Activated CD8-positive, alpha-beta memory T cell treated with anti-CD3 and anti-CD28 coated beads, Interleukin-2, amount 50 U/mL, for 24 hours (primary cell): Measurements from ENCODE around the gene PHLDB3.
"Not testable (repeated sequence)": the region's sequence is repeated elsewhere in the genome, so short reads cannot be mapped to it uniquely, and the experiment has no call there.

Experiments
- DNase-seq: peaks from one replicate; pipeline ENCODE4 v3.0.0-alpha.2; 2020; ENCODE audit errors: extremely low read depth

Gene PHLDB3

DNA sequence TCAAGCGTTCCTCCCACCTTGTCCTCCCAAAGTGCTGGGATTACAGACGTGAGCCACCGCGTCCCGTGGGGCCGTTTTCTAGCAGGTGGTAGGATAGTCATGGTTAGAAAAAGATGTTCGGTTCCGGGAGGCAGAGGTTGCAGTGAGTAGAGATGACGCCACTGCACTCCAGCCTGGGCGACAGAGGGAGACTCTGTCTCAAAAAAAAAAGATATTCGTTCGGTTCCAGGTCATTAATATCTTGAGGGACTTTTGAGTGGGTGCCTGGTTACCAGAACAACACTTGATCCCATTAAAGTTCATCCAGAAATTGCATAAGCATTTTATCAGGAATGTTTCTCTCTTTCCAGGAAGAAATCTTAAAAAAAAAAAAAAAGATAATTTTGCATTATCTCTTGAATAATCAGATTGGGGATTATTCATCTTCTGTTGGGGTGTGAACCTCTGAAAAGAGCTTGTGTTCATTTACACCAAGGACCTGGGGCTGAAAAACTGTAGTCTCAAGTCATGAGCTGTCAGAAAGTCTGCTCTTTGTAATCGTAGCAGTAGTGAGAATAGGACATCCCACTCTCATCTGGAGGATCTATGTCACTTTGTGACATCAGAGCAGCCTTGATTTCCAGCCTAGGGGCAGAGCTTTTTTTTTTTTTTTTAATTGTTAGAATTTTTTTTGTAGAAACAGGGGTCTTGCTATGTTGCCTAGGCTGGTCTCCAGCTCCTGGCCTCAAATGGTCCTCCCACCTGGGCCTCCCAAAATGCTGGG is 23.5 kb upstream of the PHLDB3 start:
- no peak for DNase-seq

DNA sequence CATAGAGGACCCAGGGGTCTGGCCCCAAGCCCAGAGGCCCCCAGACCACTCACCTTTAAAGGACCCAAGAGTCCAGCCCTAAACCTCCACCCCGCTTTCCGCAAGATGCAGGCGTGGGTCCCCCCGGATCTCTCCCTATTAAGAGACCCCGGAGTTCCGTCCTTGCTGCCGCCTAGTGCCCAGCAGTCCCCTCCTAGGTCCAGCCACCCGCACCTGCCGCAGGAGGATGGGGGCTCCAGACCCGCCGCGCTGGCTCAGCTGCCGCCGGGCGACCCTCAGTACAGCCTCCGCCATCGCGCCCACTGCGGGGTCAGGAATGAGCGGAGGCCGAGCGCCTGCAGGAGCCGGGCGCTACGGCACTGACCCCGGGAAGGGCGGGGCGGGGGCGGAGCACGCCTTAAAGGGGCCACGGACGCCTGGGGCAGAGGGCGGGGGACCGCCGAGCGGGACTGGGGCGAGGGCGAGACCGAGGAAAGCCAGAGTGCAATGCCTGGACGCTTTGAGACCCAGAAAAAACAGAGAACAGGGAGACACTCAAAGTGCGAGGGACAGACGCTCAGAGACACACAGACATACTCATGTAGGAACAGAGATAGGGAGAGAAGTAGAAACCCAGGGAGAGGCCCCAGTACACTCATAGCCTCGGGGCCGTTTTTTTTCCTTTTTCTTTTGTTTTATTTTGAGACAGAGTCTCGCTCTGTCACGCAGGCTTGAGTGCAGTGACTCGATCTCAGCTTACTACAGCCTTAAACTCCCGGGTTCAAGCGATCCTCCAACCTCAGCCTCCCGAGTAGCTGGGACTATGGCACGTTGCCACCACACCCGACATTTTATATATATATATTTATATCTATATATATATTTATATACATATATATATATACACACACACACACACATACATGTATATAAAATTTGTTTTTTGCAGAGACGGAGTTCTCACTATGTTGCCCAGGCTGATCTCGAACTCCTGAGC is 22.6 kb upstream of the PHLDB3 start, which contains the start of gene ETHE1:
Gene ETHE1 (minus strand): TSS at position 318 of the 976 bp plus-strand sequence. CDS start 24 bp downstream, at position 294.
- no peak for DNase-seq

DNA sequence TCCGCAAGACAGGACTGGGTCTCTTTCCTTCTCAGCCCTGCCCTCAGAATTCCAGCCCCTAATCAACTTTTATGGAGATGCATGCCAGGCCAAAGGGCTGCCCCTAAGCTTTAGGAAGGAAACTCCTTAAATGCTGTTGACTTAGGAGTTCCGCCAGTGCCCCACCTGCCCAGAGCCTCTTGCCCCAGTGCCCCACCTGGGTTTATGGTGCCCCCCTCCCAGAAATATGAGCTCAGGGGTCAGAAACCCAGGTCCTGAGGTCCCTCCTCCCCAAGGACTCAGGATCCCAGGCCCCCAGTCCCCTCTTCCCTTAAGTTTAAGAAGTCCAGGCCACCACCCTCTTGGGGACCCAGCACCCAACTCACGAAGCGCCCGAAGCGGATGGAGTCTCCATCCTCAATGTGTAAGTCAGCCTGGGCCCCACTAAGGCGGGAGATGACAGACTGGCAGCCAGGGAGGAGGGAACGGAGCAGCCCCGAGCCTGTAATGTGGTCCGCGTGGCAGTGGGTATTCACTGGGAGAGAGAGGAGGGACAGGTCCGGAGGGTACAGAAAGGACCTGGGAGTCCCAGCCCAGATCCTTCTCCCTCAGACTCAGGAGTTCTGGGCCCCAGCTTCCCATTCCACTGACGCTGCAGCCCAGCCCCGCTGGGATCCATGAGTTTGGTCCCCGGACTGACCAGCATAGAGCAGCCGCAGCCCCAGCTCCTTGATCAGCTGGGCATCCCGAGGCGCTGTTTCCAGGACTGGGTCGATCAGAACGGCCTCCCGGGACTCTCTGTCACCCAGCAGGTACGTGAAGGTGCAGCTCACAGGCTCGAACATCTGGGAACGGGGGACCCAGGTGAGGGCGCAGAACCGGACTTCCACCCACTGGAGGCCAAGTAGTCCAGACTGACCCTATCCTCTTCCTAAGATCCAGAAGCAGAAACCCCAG is 21.6 kb upstream of the PHLDB3 start:
- no peak for DNase-seq

DNA sequence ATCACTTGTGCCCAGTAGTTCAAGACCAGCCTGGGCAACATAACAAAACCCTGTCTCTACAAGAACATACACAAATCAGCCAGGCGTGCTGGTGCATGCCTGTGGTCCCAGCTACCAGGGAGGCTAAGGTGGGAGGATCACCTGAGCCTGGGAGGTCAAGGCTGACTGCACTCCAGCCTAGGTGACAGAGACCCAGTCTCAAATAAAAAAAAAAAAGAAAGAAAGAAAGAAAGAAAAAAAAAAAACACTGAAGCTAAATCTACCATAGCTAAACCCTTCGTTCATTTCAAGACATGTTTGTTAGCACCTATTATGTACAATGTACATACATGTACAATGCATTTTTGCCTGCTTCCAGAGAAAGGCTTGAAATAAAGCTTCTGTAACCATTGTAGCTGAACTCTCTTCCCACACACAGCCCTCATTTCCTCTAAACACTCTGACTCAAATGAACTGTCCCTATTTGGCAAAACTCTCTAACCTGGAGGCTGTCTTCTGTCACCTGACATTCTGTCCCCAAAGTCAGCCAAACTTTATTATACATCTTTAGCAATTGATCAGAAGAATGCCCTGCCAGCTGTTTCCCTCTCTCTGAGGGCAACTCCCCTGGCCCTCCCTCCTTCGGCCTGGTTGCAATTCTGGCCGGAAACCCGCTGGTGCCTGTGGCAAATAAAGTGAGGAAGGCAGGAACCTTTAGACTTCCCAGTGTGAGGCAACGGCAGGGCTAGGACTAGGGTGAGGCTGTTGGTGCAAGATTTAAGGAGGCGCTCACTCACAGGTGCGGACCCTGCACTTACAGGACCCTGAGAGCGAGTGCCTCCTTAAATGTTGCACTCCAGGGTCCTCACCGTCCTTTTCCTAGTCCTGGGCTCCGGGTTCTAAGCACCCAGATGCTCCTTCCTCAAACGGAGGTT is 20.6 kb upstream of the PHLDB3 start:
- DNase-seq = no peak

DNA sequence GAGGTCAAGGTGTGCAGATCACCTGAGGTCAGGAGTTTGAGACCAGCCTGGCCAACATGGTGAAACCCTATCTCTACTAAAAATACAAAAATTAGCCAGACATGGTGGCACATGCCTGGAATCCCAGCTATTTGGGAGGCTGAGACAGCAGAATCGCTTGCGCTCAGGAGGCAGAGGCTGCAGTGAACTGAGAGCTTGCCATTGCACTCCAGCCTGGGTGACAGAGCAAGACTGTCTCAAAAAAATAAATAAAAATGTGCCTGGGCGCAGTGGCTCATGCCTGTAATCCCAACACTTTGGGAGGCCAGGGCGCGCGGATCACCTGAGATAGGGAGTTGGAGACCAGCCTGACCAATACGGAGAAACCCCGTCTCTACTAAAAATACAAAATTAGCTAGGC is 19.1 kb upstream of the PHLDB3 start:
- not testable (repeated sequence) for DNase-seq

DNA sequence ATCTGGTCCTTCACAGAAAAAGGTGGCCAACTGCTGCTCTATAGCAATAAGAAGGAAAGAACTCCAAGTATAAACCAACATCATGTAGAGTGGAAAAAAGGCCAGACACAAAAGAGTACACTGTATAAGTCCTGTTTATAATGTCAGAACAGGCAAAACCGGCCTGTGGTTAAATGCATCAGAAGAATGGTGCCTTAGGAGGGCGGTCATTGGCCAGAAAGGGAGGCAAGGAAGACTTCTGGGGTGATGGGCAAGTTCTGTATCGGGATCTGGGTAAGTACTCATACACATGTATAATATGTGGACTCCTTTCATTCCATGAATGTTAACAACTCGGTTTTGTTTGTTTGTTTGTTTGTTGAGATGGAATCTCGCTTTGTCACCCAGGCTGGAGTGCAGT is 18.4 kb upstream of the PHLDB3 start:
- DNase-seq = no peak

DNA sequence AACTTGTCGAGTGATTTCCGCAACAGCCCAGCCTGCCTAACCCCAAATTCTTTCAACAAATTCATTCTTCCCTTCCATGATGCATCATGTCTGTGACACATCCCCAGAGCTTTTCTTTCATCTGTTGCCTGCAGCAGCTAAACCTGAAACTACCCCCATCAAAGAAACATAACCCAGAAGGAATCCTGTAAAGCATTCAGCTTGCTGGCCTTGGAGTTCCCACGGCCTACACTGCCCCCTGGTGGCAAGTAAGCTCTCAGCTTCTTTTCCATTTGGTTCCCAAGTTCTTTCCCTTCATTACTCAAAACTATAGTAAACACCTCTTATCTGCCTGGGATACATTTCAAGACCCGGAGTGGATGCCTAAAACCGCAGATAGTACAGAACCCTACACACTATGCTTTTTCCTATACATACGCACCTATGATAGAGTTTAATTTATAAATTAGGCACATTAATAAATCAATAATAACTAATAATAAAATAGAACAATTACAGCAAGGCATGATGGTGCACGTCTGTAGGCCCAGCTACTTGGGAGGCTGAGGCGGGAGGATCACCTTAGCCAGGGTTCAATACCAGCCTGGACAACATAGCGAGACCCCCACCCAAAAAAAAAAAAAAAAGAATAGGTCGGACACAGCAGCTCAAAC is 15.0 kb upstream of the PHLDB3 start:
- no peak for DNase-seq

DNA sequence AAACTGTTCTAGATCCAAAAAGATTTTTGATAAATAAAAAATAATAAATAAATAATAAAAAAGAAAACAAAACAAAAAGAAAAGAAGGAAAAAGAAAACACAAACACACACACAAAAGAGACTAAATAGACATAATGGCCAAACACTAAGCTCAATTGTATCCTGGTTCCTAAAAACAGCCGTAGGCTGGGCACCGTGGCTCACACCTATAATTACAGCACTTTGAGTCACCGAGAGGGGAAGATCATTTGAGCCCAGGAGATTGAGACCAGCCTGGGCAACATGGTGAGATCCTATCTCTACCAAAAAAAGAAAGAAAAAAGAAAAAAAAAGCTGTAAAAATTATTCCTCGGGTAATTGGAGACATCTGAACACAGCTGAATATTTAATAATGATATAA is 13.5 kb upstream of the PHLDB3 start:
- DNase-seq = no peak

DNA sequence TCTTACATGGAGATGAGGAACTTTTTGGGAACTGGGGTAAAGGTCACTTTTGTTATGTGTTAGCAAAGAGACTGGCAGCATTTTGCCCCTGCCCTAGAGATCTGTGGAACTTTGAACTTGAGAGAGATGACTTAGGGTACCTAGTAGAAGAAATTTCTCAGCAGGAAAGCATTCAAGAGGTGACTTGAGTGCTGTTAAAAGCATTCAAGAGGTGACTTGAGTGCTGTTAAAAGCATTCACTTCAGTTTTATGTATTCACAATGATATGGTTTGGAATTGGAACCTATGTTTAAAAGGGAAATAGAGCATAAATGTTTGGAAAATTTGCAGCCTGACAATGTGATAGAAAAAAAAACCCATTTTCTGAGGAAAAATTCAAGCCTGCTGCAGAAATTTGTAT is 7.9 kb upstream of the PHLDB3 start:
- DNase-seq = not testable (repeated sequence)

DNA sequence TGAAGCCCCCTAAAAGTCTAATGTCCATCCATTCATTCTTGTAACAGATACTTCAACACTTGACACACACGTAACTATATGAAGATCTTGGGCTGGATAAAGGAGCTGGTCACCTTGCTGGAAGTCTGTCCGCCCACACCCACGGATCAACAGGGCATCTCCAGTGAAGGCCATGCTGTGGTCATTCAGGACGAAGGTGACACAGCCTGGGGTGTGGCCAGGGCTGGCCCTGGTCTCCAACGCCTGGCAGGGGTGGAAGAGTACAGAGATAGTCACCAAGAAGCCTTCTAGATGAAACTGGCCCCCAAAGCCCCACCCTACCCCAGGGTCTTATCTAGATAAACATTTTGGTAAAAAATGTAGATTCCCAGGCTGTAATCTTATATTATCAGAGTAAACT is 6.8 kb upstream of the PHLDB3 start:
- DNase-seq = no peak

DNA sequence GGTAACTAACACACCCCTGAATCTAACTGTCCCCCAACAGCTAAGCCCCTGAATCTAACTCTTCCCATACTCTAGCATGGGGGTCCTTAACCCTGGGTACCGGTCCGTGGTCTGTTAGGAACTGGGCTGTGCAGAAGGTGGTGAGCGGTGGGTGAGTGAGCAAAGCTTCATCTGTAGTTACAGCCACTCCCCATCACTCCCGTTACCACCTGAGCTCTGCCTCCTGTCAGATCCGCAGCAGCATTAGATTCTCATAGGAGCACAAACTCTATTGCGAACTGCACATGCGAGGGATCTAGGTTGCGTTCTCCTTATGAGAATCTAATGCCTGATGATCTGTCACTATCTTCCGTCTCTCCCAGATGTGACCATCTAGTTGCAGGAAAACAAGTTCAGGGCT is 6.2 kb upstream of the PHLDB3 start:
- DNase-seq = no peak

DNA sequence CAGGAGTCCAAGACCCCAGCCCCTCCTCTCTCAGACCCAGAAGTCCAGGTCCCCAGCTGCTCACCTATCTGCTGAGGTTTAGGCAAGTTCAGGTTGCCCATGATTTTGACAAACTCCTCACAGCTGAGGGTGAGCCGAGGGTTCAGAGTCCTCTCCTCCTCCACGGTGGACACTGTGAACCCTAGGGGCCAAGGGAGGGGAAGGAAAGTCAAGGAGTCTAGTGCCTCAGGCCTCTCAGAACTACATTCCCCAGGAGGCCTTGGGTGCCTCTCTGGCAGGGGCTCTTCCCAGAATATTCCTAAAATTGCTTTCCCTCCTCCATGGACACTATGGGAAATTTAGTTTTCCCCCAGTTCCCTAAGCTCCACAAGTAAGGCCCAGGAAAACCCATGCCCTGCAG is 3.3 kb upstream of the PHLDB3 start:
- no peak for DNase-seq

DNA sequence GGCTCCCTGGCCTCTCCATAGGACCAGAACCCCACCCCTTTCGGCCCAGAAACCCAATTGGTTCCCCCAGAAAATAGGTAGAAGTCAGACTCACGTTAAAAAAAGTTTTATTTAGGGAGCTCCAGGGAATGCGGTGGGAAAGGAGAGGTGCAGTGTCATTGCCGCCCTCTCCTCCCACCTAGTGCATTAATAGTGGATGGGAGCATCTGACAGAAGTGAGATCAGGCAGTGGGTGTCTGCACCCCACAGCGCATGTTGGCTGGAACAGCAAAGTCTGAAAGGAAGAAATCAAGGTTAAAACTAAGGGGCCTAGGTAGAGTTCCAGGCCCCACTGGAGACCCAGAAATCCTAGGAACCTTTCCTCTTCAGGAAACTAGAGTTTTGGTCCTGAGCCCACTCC is 2.1 kb upstream of the PHLDB3 start:
- DNase-seq = no peak

DNA sequence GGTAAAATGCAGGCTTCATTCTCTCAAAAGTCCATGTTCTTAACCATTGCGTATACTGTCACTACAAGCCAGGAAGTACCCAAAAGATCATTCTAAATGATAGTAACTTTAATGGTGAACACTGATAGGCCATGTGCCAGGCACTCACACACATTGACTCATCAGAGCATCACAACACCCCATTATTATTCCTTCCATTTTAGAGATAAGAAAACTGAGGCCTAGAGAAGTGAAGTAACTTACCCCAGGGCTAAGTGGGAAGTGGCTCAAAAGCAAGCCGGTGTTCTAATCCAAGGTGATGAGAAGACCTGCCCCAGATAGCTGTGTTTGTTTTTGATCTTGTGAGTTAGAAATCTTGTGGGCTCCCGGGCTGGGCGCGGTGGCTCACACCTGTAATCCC is 1.4 kb upstream of the PHLDB3 start:
- DNase-seq = no peak

DNA sequence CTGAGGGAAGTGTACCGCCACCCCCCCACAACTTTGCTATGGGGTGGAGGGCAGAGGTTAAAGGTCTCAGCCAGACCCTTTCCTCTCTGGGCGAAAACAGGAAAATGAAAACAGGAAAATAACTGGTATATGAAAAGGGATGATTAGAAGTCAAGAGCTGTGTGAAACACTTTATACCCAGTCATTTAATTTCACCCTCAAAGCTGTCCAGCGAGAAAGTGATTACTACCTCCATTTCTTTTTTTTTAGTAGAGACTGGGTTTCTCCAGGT is 575 bp upstream of the PHLDB3 start:
- no peak for DNase-seq

DNA sequence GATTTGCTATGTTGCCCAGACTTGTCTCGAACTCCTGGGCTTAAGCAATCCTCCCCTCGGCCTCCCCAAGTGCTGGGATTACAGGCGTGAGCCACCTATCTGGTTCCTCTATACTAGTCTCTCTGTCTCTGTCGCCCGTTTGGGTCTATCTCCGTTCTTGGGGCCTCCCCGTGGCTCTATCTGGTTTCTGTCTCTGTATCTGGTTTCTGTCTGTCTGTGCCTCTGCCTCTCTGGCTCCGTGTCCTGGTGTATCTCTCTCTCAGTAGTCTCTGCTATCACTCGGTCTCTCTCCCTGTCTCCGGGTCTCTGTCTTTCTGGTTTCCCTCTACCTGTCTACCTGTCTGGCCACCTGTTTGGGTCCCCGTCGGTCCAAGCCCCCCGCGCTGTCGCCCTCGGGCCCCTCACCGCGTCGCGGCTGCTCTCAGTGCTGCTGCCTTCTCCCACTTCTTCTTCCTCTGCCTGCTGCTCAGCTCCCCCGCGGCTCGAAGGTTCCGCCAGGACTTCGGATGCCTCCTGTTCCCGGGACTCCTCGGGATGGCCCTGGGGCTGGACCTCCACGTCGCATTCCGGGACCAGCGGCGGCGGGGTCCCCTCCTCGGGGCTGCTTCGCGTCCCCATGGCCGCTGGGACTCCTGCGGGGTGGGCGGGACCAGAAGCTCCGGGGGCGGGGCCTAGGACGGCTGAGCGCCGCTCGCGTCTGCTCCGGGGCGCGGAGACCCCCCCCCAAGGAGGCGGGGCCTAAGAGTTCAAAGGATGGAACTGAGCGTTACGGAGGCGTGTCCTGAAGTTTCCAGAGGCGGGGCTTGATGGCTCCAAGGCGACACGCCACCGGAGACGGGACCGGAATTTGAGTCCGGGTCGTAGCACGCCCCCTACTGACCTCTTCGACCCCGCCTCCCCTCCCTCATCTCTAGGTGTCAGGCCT is 783 bp downstream of the PHLDB3 start:
- peak; percentile 96 for DNase-seq

DNA sequence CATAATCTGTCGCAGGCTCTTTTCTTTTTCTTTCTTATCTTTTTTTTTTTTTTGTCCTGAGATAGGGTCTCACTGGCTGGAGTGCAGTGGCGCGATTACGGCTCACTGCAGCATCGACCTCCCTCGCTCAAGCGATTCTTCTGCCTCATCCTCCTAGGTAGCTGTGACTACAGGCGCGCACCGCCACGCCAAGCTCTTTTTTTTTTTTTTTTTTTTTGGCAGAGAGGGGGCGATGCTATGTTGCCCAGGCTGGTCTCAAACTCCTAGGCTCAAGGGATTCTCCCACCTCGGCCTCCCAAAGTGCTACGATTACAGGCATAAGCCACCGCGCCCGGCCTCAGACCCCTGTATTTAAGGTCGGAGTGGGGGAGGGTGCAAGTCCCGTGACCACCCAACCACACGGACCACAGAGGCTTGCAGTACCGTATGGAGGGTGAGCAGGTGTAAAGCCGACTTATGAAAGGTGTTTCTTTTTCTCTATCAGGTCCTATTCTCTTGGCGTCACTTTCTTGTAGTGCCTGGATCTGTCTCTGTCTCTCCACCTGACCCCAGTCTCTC is 2.0 kb downstream of the PHLDB3 start:
- DNase-seq = no peak

DNA sequence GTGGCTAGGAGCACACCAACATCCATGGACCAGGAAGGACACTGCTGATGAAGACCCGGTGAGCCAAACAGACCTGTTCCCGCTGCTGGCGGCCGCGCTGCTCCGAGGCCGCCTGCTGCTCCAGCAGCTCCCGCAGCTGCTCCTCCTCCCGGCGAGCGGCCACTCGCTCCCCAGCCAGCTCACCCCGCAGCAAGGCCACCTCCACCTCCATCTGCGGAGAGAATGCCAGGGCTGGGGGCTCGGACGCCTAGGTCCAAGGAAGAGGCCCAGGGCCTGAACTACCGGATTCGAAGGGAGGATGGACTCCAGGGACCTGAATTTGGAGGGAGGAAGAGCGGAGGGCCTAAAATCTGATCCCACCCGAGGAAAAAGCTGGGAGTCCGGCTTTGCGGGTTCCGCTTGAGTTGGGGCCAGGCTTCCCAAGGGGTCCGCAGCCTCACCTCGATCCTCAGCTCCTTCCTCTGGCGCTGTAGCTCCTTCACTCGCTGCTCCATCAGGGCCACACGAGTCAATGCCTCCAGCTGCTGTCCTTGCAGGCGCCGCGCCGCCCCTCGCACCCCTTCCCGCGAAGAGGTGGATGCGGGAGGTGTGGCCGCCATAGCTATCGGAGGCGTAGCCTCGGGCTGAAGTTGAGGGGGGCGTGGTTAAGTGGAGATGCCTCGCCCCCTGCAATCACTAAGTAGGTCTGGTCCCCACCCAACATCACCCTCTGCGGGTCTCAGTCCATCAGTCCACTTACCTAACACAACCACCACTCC is 2.7 kb downstream of the PHLDB3 start:
- DNase-seq = no peak
